ENCODE measurements around the gene MUC2.

DNA sequence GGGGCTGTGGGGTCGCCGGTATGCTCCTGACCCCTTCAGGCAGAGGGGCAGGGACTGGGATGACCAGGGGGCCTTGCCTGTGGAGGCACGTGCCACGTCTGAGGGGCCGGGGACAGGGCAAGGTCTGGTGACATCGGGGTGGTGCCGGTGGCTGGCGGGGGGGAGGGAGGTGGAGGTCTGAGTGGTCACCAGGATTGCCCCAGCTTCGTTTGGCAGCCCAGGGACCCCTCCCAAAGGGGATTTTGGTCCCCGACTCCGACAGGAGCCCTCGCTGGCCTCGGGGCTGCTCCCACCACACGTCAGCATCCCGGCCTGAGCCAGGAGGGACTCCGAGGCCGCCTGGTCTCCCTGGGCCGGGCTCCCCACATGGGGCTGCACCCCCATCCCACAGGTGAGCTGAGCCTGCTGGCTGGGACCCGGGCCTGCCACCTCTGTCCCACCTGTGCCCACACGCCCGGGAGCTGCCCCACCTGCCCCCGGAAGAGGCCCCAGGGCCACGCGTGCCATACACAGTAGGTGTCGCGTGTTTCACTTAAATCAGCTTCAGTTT is 37.1 kb upstream of the MUC2 start:
- no peak for TF ChIP-seq POLR2AphosphoS5 (IDR thresholded peaks at IDR 0.05)
- TF ChIP-seq, protein P1, sequence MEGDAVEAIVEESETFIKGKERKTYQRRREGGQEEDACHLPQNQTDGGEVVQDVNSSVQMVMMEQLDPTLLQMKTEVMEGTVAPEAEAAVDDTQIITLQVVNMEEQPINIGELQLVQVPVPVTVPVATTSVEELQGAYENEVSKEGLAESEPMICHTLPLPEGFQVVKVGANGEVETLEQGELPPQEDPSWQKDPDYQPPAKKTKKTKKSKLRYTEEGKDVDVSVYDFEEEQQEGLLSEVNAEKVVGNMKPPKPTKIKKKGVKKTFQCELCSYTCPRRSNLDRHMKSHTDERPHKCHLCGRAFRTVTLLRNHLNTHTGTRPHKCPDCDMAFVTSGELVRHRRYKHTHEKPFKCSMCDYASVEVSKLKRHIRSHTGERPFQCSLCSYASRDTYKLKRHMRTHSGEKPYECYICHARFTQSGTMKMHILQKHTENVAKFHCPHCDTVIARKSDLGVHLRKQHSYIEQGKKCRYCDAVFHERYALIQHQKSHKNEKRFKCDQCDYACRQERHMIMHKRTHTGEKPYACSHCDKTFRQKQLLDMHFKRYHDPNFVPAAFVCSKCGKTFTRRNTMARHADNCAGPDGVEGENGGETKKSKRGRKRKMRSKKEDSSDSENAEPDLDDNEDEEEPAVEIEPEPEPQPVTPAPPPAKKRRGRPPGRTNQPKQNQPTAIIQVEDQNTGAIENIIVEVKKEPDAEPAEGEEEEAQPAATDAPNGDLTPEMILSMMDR (IDR thresholded peaks at IDR 0.05), result no peak

All from sigmoid colon (tissue), 4 donors.